Stimulated activated CD8-positive, alpha-beta memory T cell treated with anti-CD3 and anti-CD28 coated beads, Interleukin-2, amount 100 ng/mL, for 48 hours (primary cell): ENCODE measurements around the gene NKAIN1.
"Not testable (repeated sequence)": the region's sequence is repeated elsewhere in the genome, so short reads cannot be mapped to it uniquely, and the experiment has no call there.

Source experiments
- DNase-seq, 2 donors: peaks; one replicate each; pipeline ENCODE4 v3.0.0-alpha.2; 2020; ENCODE audit warnings: low read depth in 2 of 2

Gene NKAIN1

DNA sequence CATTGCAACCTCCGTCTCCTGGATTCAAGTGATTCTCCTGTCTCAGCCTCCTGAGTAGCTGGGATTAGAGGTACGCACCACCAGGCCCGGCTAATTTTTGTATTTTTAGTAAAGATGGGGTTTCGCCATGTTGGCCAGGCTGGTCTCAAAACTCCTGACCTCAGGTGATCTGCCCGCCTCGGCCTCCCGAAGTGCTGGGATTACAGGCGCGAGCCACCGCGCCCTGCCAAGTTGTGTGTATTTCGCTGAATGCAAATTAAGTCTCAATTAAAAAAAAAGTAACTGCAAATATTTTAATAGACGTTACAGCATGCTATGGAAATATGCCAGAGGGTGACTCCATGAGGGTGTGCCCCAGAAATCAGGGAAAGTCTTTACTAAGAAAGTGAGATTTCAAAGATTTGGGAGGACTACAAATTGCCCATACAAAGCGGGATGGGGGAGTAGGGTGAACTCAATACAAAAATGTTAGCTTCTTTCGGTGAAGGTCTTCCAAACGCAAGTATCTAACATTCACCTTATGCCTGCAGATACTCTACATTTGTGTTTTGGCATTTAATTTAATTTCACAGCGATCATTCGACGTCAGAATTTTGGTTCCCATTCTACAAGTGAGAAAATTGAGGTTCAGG, 85.6 kb downstream of the NKAIN1 start:
- no peak for DNase-seq

- DNase-seq = no peak
Observed at GRCh38 chr1:31153423-31153822, 86.3 kb downstream of the NKAIN1 start.

DNA sequence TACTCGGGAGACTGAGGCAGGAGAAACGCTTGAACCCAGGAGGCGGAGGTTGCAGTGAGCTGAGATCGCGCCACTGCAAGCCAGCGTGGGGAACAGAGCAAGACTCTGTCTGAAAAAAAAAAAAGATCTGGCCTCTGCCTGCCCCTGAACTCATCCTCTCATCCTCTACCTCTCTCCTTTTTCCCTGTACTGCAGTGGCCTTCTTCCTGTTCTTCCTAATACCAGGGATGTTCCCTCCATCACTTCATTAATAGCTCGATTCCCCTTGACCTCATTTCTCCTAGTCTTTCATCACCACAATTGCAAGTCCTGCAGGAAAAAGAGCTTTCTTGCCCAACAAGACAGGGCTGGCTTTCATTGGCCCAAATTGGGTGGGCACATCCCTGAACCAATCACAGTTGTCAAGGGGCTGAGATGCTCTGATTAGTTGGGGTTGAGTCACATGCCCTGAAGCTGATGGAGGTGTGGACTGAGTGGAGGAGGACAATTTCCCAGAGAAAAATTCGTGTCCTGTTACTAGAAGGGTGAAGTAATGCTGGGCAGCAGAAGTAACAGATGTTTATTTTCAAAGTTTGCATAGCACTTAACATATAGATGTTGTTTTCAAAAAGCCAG, 87.4 kb downstream of the NKAIN1 start:
- DNase-seq = no peak

GRCh38 chr1:31151402-31151801, 88.3 kb downstream of the NKAIN1 start:
- DNase-seq = no peak

DNA sequence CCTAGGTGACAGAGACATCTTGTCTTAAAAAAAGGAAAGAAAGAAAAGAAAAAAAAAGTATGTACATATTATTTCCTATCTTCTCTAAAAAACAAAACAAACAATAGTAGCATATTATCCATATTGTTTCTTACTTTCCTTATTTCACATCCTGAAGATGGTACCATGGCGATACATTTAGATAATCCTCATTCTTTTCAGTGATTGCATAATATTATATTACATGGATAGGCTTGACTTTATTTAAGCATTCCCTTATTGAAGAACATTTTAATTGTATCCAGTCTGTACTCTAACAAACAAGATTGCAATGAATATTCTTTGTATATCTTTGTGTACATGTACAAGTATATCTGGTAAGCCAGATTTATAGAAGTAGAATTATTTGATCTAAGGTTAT, 91.3 kb downstream of the NKAIN1 start:
- no peak for DNase-seq

- no peak for DNase-seq
Observed at GRCh38 chr1:31145648-31146047, 94.0 kb downstream of the NKAIN1 start.

DNA sequence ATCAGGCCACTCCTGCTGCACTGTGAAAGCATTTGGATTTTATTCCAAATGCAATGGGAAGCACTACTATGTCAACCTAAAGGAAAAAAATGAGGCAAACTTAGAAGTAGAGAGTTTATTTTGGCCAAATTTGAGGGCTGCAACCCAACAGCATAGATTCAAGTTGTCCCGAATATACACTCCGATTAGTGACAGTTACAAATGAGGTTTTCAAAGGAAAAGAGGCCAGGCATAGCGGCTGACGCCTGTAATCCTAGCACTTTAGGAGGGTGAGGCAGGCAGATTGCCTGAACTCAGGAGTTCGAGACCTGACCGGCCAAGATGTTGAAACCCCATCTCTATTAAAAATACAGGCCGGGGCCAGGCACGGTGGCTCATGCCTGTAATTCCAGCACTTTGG, 95.2 kb downstream of the NKAIN1 start:
- DNase-seq = no peak

GRCh38 chr1:31143455-31143854, 96.2 kb downstream of the NKAIN1 start:
- DNase-seq = no peak

GRCh38 chr1:31142406-31142805, 97.3 kb downstream of the NKAIN1 start:
- DNase-seq = no peak

- no peak for DNase-seq
Observed at GRCh38 chr1:31140299-31140698, 99.4 kb downstream of the NKAIN1 start.

DNA sequence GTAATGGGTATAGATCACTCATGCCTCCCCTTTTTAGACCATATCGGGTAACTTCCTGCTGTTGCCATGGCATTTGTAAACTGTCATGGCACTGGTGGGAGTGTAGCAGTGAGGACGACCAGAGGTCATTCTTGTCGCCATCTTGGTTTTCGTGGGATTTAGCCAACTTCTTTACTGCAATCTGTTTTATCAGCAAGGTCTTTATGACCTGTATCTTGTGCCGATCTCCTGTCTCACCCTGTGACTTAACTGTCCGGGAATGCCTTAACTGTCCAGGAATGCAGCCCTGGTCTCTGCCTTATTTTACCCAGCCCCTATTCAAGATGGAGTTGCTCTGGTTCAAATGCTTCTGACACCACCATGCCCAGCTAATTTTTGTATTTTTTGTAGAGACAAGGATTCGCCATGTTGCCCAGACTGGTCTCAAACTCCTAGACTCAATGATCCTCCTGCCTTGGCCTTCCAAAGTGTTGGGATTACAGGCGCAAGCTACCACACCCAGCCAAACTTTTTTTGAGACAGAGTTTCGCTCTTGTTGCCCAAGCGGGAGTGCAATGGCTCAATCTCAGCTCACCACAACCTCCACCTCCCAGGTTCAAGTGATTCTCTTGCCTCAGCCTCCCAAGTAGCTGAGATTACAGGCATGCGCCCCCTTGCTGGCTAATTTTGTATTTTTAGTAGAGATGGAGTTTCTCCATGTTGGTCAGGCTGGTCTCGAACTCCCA, 100.7 kb downstream of the NKAIN1 start:
- not testable (repeated sequence) for DNase-seq

DNA sequence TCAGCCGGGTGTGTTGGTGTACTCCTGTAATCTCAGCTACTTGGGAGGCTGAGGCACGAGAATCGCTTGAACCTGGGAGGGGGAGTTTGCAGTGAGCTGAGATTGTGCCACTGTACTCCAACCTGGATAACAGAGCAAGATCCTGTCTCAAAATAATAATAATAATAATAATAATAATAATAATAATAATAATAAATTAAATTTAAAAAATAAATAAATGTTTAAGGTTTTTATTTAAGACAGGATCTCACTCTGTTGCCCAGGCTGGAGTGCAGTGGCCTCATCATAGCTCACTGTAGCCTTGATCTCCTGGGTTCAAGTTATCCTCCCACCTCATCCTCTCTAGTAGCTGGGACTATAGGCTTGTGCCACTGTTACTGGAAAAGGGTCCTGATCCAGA, 101.8 kb downstream of the NKAIN1 start:
- not testable (repeated sequence) for DNase-seq

DNA sequence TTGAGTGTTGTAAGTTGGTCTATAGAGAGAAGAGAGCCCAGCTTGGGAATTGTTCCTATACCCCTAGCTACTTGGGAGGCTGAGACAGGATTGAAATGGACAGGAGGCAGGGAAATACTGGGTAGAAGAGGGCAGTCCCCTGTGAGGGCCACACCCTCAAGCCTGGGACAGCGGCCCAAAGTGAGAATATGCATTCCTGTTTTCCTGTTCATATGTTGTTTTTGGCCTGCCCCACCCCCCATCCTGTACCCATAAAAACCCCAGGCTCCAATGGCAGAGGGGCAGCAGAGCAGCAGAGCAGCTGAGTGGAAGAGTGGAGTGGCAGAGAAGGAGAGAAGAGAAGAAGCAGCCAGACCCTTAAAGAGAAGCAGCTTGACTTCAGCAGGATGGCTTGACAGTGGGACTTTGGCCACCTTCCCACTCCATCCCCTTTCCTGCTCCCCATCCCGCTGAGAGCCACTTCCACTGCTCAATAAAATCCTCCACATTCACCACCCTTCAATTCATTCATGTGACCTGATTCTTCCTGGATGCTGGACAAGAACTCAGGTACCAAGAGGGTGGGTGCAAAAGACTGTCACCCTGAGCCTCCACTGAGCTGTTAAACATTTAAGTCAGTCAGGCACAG, 103.6 kb downstream of the NKAIN1 start:
- DNase-seq = no peak

- DNase-seq = no peak
Observed at GRCh38 chr1:31133368-31133767, 106.3 kb downstream of the NKAIN1 start.
